OCI-LY7 (cell line): Measurements from ENCODE around the gene TMEM37. TPM values are rescaled to one million over a fixed set of nuclear protein-coding genes. Genes with fewer than 3 reads are reported as not detected.

ENCODE experiments used
- BruUV-seq: library from RNA; stranded (reverse); fragments of 400-500 nt; replicated peaks from 2 replicates; lab custom pipeline; 2021; lab: Mats Ljungman, UMichigan
- CTCF ChIA-PET: fragments of 300-600 bp; sonication (Branson Sonifier 250); formaldehyde crosslinking; loops from one replicate; lab custom pipeline; 2022; ENCODE audit warnings: antibody characterized with exemption; ENCODE audit not compliant: unreplicated experiment; lab: Charles Lee
- POLR2A ChIA-PET: fragments of 300-600 bp; sonication (Branson Sonifier 250); formaldehyde crosslinking; loops from one replicate; lab custom pipeline; 2022; ENCODE audit warnings: antibody characterized with exemption; lab: Charles Lee
- DNase-seq: peaks from one replicate; pipeline ENCODE4 v3.0.0-alpha.2; 2015; ENCODE audit warnings: low spot score
- H2AFZ ChIP-seq: fragments of 200-600 bp; sonication (generic), shearing (Covaris generic); 2 replicates; pipeline ENCODE4 v1.6.1; 2014; ENCODE audit warnings: mild to moderate bottlenecking, antibody characterized with exemption, low read length, moderate library complexity
- H3K27ac ChIP-seq: fragments of 200-600 bp; sonication (generic); 2 replicates; pipeline ENCODE4 v1.5.1; 2014; ENCODE audit warnings: mixed run types, low read depth, mild to moderate bottlenecking, moderate library complexity, low read length, inconsistent platforms; ENCODE audit not compliant: poor library complexity, severe bottlenecking
- H3K36me3 ChIP-seq: fragments of 200-600 bp; sonication (generic); 2 replicates; pipeline ENCODE4 v1.6.1; 2014; ENCODE audit warnings: mild to moderate bottlenecking, antibody characterized with exemption, low read length, moderate library complexity, mixed read lengths; ENCODE audit not compliant: insufficient read depth
- H3K4me1 ChIP-seq: fragments of 200-600 bp; sonication (generic); 2 replicates; pipeline ENCODE4 v1.5.1; 2014; ENCODE audit warnings: mild to moderate bottlenecking, low read length; ENCODE audit not compliant: insufficient read depth, poor library complexity, severe bottlenecking
- H3K4me2 ChIP-seq: fragments of 200-600 bp; sonication (generic); 2 replicates; pipeline ENCODE4 v1.6.1; 2014; ENCODE audit warnings: mild to moderate bottlenecking, low read length
- H3K4me3 ChIP-seq: fragments of 200-600 bp; sonication (generic); 2 replicates; pipeline ENCODE4 v1.5.1; 2014; ENCODE audit warnings: mild to moderate bottlenecking, low read depth, low read length; ENCODE audit not compliant: poor library complexity, severe bottlenecking
- H3K79me2 ChIP-seq: fragments of 200-600 bp; sonication (generic); 2 replicates; pipeline ENCODE4 v1.6.1; 2016; ENCODE audit warnings: low read depth, mild to moderate bottlenecking, low read length, moderate library complexity, mixed read lengths; ENCODE audit not compliant: insufficient read depth
- H3K9me2 ChIP-seq: fragments of 200-600 bp; sonication (generic); 2 replicates; pipeline ENCODE4 v1.6.1; 2016; ENCODE audit warnings: mild to moderate bottlenecking, low read length, mixed read lengths; ENCODE audit not compliant: insufficient read depth
- H3K9me3 ChIP-seq: fragments of 200-600 bp; sonication (generic); 2 replicates; pipeline ENCODE4 v1.6.1; 2014; ENCODE audit warnings: mild to moderate bottlenecking, mixed run types, low read length, mixed read lengths
- H4K20me1 ChIP-seq: fragments of 200-600 bp; sonication (generic); 2 replicates; pipeline ENCODE4 v1.6.1; 2014; ENCODE audit warnings: mild to moderate bottlenecking, antibody characterized with exemption, low read length, moderate library complexity, mixed read lengths; ENCODE audit not compliant: insufficient read depth
- CTCF ChIP-seq: fragments of 200-600 bp; sonication (generic); conservative IDR thresholded peaks from 2 replicates; pipeline ENCODE4 v1.5.1; 2014; ENCODE audit warnings: mild to moderate bottlenecking, antibody characterized with exemption, low read length, moderate library complexity, mixed read lengths
- EZH2phosphoT487 ChIP-seq: fragments of 200-600 bp; sonication (generic); IDR thresholded peaks from 2 replicates; pipeline ENCODE4 v1.6.1; 2018; ENCODE audit warnings: low read depth, borderline replicate concordance, mild to moderate bottlenecking, mixed run types, antibody characterized with exemption, low read length, moderate library complexity, mixed read lengths
- intact Hi-C: fragments of 100-400 bp; cut with micrococcal nuclease; formaldehyde crosslinking; loops from one replicate; pipeline ENCODE4 v1.10.0; 2022; ENCODE audit not compliant: unreplicated experiment
- total RNA-seq, 2 experiments: library from RNA; depleted of rRNA in 1 of 2; stranded (reverse); fragments of >200 nt in 1 of 2; shearing (Covaris generic) in 1 of 2; gene quantifications; 2 replicates each; pipeline ENCODE4 v1.2.3, GENCODE V29; 2014 to 2022

The TMEM37 gene
- total RNA-seq, 2 experiments from 2014 or later = not detected

- no peak overlapping the region for H3K4me2 ChIP-seq
- no TSS peak for BruUV-seq
- no peaks in the 10 kb centered on the region for H3K9me2 ChIP-seq
- ChIA-PET CTCF (no interaction called here), POLR2A (interaction anchor here (1.0 kb wide), 1 partner anchor 10 kb away, joined by 3 read pairs; no protein-coding TSS in a partner anchor)
- H3K9me3 ChIP-seq = no peaks in the 10 kb centered on the region
- TF ChIP-seq EZH2phosphoT487 (no peak), CTCF (no peak)
- no peak overlapping the region for H3K4me3 ChIP-seq
- no peak overlapping the region for H3K27ac ChIP-seq
- H2AFZ ChIP-seq = no peak overlapping the region
- no peaks in the 10 kb centered on the region for H3K36me3 ChIP-seq
- intact Hi-C loops = no loop called here
- no peak for DNase-seq
- no peaks in the 10 kb centered on the region for H4K20me1 ChIP-seq
- no peaks in the 10 kb centered on the region for H3K79me2 ChIP-seq
- no peaks in the 10 kb centered on the region for H3K4me1 ChIP-seq
Observed at GRCh38 chr2:119465687-119466086, 34.0 kb downstream of the TMEM37 start.

GRCh38 chr2:119466373-119466772 lies 34.7 kb downstream of the TMEM37 start:
- Histone ChIP-seq H3K79me2 (no peaks in the 10 kb centered on the region), H2AFZ (no peak overlapping the region), H3K9me2 (no peaks in the 10 kb centered on the region), H3K27ac (no peak overlapping the region), H3K9me3 (no peaks in the 10 kb centered on the region), H3K4me3 (no peak overlapping the region), H3K4me1 (no peaks in the 10 kb centered on the region), H4K20me1 (no peaks in the 10 kb centered on the region), H3K4me2 (no peak overlapping the region), H3K36me3 (no peaks in the 10 kb centered on the region)
- intact Hi-C loops = no loop called here
- TF ChIP-seq EZH2phosphoT487 (no peak), CTCF (no peak)
- ChIA-PET CTCF (interaction anchor here (1.0 kb wide), 1 partner anchor 10 kb away, joined by 4 read pairs; no protein-coding TSS in a partner anchor), POLR2A (interaction anchor here (0.7 kb wide), 1 partner anchor 20 kb away, joined by 3 read pairs; no protein-coding TSS in a partner anchor)
- no TSS peak for BruUV-seq
- no peak for DNase-seq

- no peaks in the 10 kb centered on the region for H3K4me1 ChIP-seq
Observed at GRCh38 chr2:119468154-119468955, 36.7 kb downstream of the TMEM37 start.

More at GRCh38 chr2:119468154-119468955, 36.7 kb downstream of the TMEM37 start:
- H3K4me3 ChIP-seq = no peak overlapping the region
- DNase-seq = no peak
- no peaks in the 10 kb centered on the region for H3K9me2 ChIP-seq
- no TSS peak for BruUV-seq
- no peaks in the 10 kb centered on the region for H3K79me2 ChIP-seq
- TF ChIP-seq CTCF (no peak), EZH2phosphoT487 (no peak)
- CTCF ChIA-PET = no interaction called here
- H3K27ac ChIP-seq = no peak overlapping the region
- H3K9me3 ChIP-seq = no peaks in the 10 kb centered on the region
- intact Hi-C loops = no loop called here
- POLR2A ChIA-PET = no interaction called here
- no peaks in the 10 kb centered on the region for H4K20me1 ChIP-seq
- H3K36me3 ChIP-seq = no peaks in the 10 kb centered on the region
- no peak overlapping the region for H3K4me2 ChIP-seq
- no peak overlapping the region for H2AFZ ChIP-seq
